GM12878 (cell line): ENCODE measurements around the gene NRBF2. TPM values are rescaled to one million over a fixed set of nuclear protein-coding genes. Genes with fewer than 3 reads are reported as not detected.

Experiments used
- ATAC-seq: fragments of 200-7000 bp; cut with Tn5 transposase; 3 replicates; pipeline ENCODE4 v1.9.1; 2020; ENCODE audit warnings: mild to moderate bottlenecking, moderate library complexity
- BruUV-seq: library from RNA; stranded (reverse); fragments of 400-500 nt; replicated peaks from 2 replicates; lab custom pipeline; 2021; lab: Mats Ljungman, UMichigan
- CTCF ChIA-PET: fragments of 300-600 bp; sonication (Branson Sonifier 250); formaldehyde crosslinking; extraction: SDS; loops from one replicate; lab custom pipeline; 2021; ENCODE audit warnings: inconsistent platforms; lab: Yijun Ruan, JAX
- POLR2A ChIA-PET: fragments of 350-600 bp; formaldehyde crosslinking; extraction: SDS; loops from one replicate; lab custom pipeline; 2021; ENCODE audit warnings: inconsistent platforms; lab: Charles Lee
- RAD21 ChIA-PET: fragments of 300-600 bp; sonication (Branson Sonifier 250); formaldehyde crosslinking; loops from one replicate; lab custom pipeline; 2023; ENCODE audit warnings: antibody characterized with exemption; ENCODE audit not compliant: unreplicated experiment; lab: Charles Lee
- SMC1A ChIA-PET: fragments of 300-600 bp; sonication (Branson Sonifier 250); formaldehyde crosslinking; loops from one replicate; lab custom pipeline; 2023; ENCODE audit not compliant: unreplicated experiment, uncharacterized antibody; lab: Charles Lee
- DNase-seq: peaks from one replicate; pipeline ENCODE4 v3.0.0-alpha.2; 2011; ENCODE audit warnings: low read depth, low spot score
- FAIRE-seq: peaks from 3 replicates; lab custom pipeline; 2011; peaks lifted over from hg19 to GRCh38; lab: Jason Lieb, UNC
- H2AFZ ChIP-seq: 2 replicates; pipeline ENCODE4 v1.6.0; 2011; ENCODE audit warnings: low read depth, low read length, control low read depth; ENCODE audit not compliant: control insufficient read depth
- H3K27ac ChIP-seq: 2 replicates; pipeline ENCODE4 v1.5.1; 2011; ENCODE audit warnings: control low read depth; ENCODE audit not compliant: control insufficient read depth, insufficient read depth
- H3K27me3 ChIP-seq, 2 experiments: replicated peaks in 1 of 2; 2 replicates each; pipeline versions ENCODE4 v1.6.0 to v1.6.1; 2011; ENCODE audit warnings: low read length in 1 of 2; ENCODE audit not compliant: control insufficient read depth in 2 of 2, insufficient read depth in 2 of 2
- H3K36me3 ChIP-seq, 2 experiments: 2 replicates each; pipeline ENCODE4 v1.5.1; 2011; ENCODE audit warnings: low read length in 1 of 2; ENCODE audit not compliant: control insufficient read depth in 2 of 2, insufficient read depth in 2 of 2
- H3K4me1 ChIP-seq: 2 replicates; pipeline ENCODE4 v1.6.1; 2011; ENCODE audit warnings: mild to moderate bottlenecking, low read length, moderate library complexity, mixed read lengths; ENCODE audit not compliant: control insufficient read depth, insufficient read depth
- H3K4me2 ChIP-seq: 2 replicates; pipeline ENCODE4 v1.6.0; 2011; ENCODE audit warnings: control low read depth; ENCODE audit not compliant: control insufficient read depth, insufficient read depth
- H3K4me3 ChIP-seq: fragments of 200-600 bp; sonication (generic); 2 replicates; pipeline ENCODE4 v1.5.1; 2016
- H3K79me2 ChIP-seq: 2 replicates; pipeline ENCODE4 v1.6.0; 2011; ENCODE audit warnings: low read length; ENCODE audit not compliant: control insufficient read depth, insufficient read depth
- H3K9ac ChIP-seq: 2 replicates; pipeline ENCODE4 v1.8.0; 2011; ENCODE audit warnings: low read length, control low read depth, mixed read lengths; ENCODE audit not compliant: control insufficient read depth, insufficient read depth
- H3K9me3 ChIP-seq: replicated peaks from 3 replicates; pipeline ENCODE4 v1.5.1; 2011; ENCODE audit warnings: mild to moderate bottlenecking, low read length; ENCODE audit not compliant: control insufficient read depth, insufficient read depth
- H4K20me1 ChIP-seq: 2 replicates; pipeline ENCODE4 v1.6.0; 2011; ENCODE audit not compliant: control insufficient read depth, insufficient read depth
- MYB ChIP-seq: fragments of 150-350 bp; IDR thresholded peaks from 2 replicates; pipeline ENCODE4 v1.6.1; 2014; ENCODE audit warnings: mild to moderate bottlenecking, low read depth, low read length, borderline replicate concordance
- PAX5 ChIP-seq: IDR thresholded peaks from 2 replicates; pipeline ENCODE4 v1.6.1; 2011; ENCODE audit warnings: low read depth, low read length, borderline replicate concordance
- SMC3 ChIP-seq: IDR thresholded peaks from 2 replicates; pipeline ENCODE4 v1.6.1; 2011; ENCODE audit warnings: low read length, improper control_type of control experiment, borderline replicate concordance
- ZNF207 ChIP-seq: fragments of 450-650 bp; IDR thresholded peaks from 2 replicates; pipeline ENCODE4 v1.6.1; 2014; ENCODE audit warnings: antibody characterized with exemption, mild to moderate bottlenecking, borderline replicate concordance
- WGBS: methylation state at CpG from one replicate; pipeline ENCODE4 v1.1.6; 2016; ENCODE audit warnings: low lambda C conversion rate; ENCODE audit not compliant: insufficient replicate concordance, insufficient coverage; ENCODE audit errors: missing lambda C conversion rate; 5-methylcytosine and 5-hydroxymethylcytosine counted together
- in situ Hi-C: fragments of 300-500 bp; cut with MboI; formaldehyde crosslinking; loops from 9 replicates; pipeline ENCODE4 v1.14.3; 2018; ENCODE audit warnings: mixed read lengths
- intact Hi-C: fragments of 100-400 bp; cut with micrococcal nuclease; formaldehyde crosslinking; loops from one replicate; pipeline ENCODE4 v1.14.2; 2022; ENCODE audit not compliant: unreplicated experiment
- polyA plus RNA-seq, 11 experiments: library from polyadenylated mRNA; depleted of rRNA in 4 of 11; unstranded in 6 of 11; stranded (reverse) in 5 of 11; fragments of >200 nt; fragmentation: Nextera tagmentation in 4 of 11; fragmentation: Illumina TruSeq in 1 of 11; extraction: Ambion mirVana in 4 of 11; extraction: Trizol in 1 of 11; gene quantifications; 1 replicate in 1 of 11; 2 replicates in 10 of 11; pipeline versions ENCODE4 v1.2.1 to v1.2.3, GENCODE V29; 2011 to 2016; ENCODE audit warnings: inconsistent platforms in 2 of 11, missing spikeins in 2 of 11, low read depth in 1 of 11
- total RNA-seq, 4 experiments: library from RNA; depleted of rRNA in 3 of 4; stranded (reverse); fragments of >200 nt in 3 of 4; fragmentation: Illumina TruSeq in 1 of 4; extraction: Trizol in 1 of 4; gene quantifications; 2 replicates each; pipeline versions ENCODE4 v1.2.1 to v1.2.3, GENCODE V29; 2013 to 2021
- TF ChIP-seq, protein P1 (sequence below): IDR thresholded peaks from 2 replicates; pipeline ENCODE4 v1.6.1; 2012; ENCODE audit warnings: improper control_type of control experiment, low read depth, low read length; ENCODE audit not compliant: insufficient replicate concordance
- TF ChIP-seq, protein P2 (sequence below): fragments of 450-650 bp; IDR thresholded peaks from 2 replicates; pipeline ENCODE4 v1.6.1; 2016; ENCODE audit warnings: mild to moderate bottlenecking

Gene NRBF2
- total and polyA plus RNA-seq, 10 of the 15 experiments (the other 5 are each of a cell fraction or from before 2014, with no cell fraction given): 17.8 to 39.8 (median 27.7) TPM

DNA sequence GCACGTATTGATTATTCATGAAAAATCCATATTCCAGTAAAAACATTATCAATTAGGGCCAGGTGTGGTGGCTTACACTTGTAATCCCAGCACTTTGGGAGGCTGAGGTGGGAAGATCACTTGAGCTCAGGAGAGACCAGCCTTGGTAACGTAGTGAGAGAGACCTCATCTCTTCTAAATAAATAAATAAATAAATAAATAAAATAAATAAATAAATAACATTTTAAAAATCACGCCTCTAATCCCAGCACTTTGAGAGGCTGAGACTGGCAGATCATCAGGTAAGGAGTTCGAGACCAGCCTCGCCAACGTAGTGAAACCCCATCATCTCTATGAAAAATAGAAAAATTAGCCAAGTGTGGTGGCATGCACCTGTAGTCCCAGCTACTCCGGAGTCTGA lies 32.1 kb downstream of the NRBF2 start:
- in situ Hi-C loops (no loop called here), intact Hi-C loops (no loop called here)
- H3K27me3 ChIP-seq: no peaks in the 10 kb centered on the region
- H3K4me3 ChIP-seq: no peak overlapping the region
- H3K9ac ChIP-seq: no peak overlapping the region
- H3K36me3 ChIP-seq: peaks cover 1 to 19% of the 10 kb centered on the region in 2 experiments
- H3K9me3 ChIP-seq: no peaks in the 10 kb centered on the region
- no peak for ATAC-seq
- TF ChIP-seq ZNF207: no peak
- TF ChIP-seq, protein P1, sequence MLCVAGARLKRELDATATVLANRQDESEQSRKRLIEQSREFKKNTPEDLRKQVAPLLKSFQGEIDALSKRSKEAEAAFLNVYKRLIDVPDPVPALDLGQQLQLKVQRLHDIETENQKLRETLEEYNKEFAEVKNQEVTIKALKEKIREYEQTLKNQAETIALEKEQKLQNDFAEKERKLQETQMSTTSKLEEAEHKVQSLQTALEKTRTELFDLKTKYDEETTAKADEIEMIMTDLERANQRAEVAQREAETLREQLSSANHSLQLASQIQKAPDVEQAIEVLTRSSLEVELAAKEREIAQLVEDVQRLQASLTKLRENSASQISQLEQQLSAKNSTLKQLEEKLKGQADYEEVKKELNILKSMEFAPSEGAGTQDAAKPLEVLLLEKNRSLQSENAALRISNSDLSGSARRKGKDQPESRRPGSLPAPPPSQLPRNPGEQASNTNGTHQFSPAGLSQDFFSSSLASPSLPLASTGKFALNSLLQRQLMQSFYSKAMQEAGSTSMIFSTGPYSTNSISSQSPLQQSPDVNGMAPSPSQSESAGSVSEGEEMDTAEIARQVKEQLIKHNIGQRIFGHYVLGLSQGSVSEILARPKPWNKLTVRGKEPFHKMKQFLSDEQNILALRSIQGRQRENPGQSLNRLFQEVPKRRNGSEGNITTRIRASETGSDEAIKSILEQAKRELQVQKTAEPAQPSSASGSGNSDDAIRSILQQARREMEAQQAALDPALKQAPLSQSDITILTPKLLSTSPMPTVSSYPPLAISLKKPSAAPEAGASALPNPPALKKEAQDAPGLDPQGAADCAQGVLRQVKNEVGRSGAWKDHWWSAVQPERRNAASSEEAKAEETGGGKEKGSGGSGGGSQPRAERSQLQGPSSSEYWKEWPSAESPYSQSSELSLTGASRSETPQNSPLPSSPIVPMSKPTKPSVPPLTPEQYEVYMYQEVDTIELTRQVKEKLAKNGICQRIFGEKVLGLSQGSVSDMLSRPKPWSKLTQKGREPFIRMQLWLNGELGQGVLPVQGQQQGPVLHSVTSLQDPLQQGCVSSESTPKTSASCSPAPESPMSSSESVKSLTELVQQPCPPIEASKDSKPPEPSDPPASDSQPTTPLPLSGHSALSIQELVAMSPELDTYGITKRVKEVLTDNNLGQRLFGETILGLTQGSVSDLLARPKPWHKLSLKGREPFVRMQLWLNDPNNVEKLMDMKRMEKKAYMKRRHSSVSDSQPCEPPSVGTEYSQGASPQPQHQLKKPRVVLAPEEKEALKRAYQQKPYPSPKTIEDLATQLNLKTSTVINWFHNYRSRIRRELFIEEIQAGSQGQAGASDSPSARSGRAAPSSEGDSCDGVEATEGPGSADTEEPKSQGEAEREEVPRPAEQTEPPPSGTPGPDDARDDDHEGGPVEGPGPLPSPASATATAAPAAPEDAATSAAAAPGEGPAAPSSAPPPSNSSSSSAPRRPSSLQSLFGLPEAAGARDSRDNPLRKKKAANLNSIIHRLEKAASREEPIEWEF: no peak
- no peak for TF ChIP-seq SMC3
- no peak for TF ChIP-seq MYB
- TF ChIP-seq, protein P2, sequence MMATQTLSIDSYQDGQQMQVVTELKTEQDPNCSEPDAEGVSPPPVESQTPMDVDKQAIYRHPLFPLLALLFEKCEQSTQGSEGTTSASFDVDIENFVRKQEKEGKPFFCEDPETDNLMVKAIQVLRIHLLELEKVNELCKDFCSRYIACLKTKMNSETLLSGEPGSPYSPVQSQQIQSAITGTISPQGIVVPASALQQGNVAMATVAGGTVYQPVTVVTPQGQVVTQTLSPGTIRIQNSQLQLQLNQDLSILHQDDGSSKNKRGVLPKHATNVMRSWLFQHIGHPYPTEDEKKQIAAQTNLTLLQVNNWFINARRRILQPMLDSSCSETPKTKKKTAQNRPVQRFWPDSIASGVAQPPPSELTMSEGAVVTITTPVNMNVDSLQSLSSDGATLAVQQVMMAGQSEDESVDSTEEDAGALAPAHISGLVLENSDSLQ: no peak
- no peak for TF ChIP-seq PAX5
- H3K4me2 ChIP-seq: no peak overlapping the region
- DNase-seq: no peak
- SMC1A ChIA-PET: interaction anchor here (0.6 to 7.5 kb wide), 10 partner anchors 8 to 740 kb away, joined by 3 to 264 read pairs (median 16); no protein-coding TSS in a partner anchor
- no peak overlapping the region for H2AFZ ChIP-seq
- H3K79me2 ChIP-seq: no peaks in the 10 kb centered on the region
- RAD21 ChIA-PET: interaction anchor here (1.0 to 10.2 kb wide), 6 partner anchors 31 to 554 kb away, joined by 3 to 241 read pairs (median 10); partner anchors contain the start of gene NRBF2
- 85% methylated on average over 7 of the region's 7 CpGs for WGBS
- POLR2A ChIA-PET: interaction anchor here (1.6 kb wide), 1 partner anchor 555 kb away, joined by 5 read pairs; no protein-coding TSS in a partner anchor
- CTCF ChIA-PET: interaction anchor here (0.6 to 17.6 kb wide), 11 partner anchors 8 to 655 kb away, joined by 3 to 521 read pairs (median 11); no protein-coding TSS in a partner anchor
- no peak overlapping the region for H3K27ac ChIP-seq
- no peaks in the 10 kb centered on the region for H4K20me1 ChIP-seq
- no peaks in the 10 kb centered on the region for H3K4me1 ChIP-seq
- no peak for FAIRE-seq
- no TSS peak for BruUV-seq
